HL-60 (cell line): Measurements from ENCODE around the gene KRTAP4-16.
"Not testable (repeated sequence)": the region's sequence is repeated elsewhere in the genome, so short reads cannot be mapped to it uniquely, and the experiment has no call there.

ENCODE experiments used
- DNase-seq, 2 experiments: peaks; one replicate each; pipeline ENCODE4 v3.0.0-alpha.2; 2010 to 2020; ENCODE audit warnings: low read depth in 1 of 2, low spot score in 1 of 2
- H3K27ac ChIP-seq: fragments of 250-450 bp; sonication (Bioruptor Pico); replicated peaks from 2 replicates; pipeline ENCODE4 v1.5.1; 2020; ENCODE audit warnings: mild to moderate bottlenecking, moderate library complexity
- H3K27me3 ChIP-seq: fragments of 250-450 bp; sonication (Bioruptor Pico); 2 replicates; pipeline ENCODE4 v1.5.1; 2021; ENCODE audit warnings: mild to moderate bottlenecking, moderate library complexity; ENCODE audit not compliant: insufficient read depth, poor library complexity, severe bottlenecking
- H3K4me3 ChIP-seq: replicated peaks from 2 replicates; pipeline ENCODE4 v1.5.1; 2011; ENCODE audit warnings: mild to moderate bottlenecking, control low read depth, low read length; ENCODE audit not compliant: insufficient read depth
- GABPA ChIP-seq: IDR thresholded peaks from 2 replicates; pipeline ENCODE4 v1.6.1; 2012; ENCODE audit warnings: low read depth
- POLR2AphosphoS5 ChIP-seq: IDR thresholded peaks from 2 replicates; pipeline ENCODE4 v1.6.1; 2012; ENCODE audit warnings: low read depth
- SPI1 ChIP-seq: IDR thresholded peaks from 2 replicates; pipeline ENCODE4 v1.6.1; 2012; ENCODE audit warnings: low read depth, mild to moderate bottlenecking, borderline replicate concordance
- TF ChIP-seq, protein P1 (sequence below): IDR thresholded peaks from 2 replicates; pipeline ENCODE4 v1.6.1; 2012; ENCODE audit warnings: low read depth; ENCODE audit not compliant: insufficient replicate concordance
- TF ChIP-seq, protein P2 (sequence below): IDR thresholded peaks from one replicate; pipeline ENCODE4 v1.5.1; 2011; ENCODE audit warnings: low read length, control low read depth, inconsistent platforms; ENCODE audit not compliant: insufficient read depth

Gene KRTAP4-16

DNA sequence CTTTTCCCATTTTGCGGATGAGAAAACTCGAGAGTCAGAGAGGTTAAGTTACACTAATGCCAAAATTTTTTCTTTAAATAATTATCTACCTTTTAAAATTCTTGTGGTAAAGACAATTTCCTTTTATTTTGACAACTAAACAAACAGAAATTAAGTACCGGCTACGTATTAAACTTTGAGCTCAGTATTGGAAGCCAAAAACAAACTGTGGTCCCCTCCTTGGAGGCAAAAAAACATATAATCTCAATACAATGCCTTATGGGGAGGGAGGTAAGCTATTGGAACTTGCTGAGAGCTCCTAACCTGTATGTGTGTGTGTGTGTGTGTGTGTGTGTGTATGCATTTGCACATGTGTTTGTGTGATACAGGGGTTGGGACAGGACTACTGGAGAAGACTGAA is 38.6 kb downstream of the KRTAP4-16 start:
- TF ChIP-seq, protein P1, sequence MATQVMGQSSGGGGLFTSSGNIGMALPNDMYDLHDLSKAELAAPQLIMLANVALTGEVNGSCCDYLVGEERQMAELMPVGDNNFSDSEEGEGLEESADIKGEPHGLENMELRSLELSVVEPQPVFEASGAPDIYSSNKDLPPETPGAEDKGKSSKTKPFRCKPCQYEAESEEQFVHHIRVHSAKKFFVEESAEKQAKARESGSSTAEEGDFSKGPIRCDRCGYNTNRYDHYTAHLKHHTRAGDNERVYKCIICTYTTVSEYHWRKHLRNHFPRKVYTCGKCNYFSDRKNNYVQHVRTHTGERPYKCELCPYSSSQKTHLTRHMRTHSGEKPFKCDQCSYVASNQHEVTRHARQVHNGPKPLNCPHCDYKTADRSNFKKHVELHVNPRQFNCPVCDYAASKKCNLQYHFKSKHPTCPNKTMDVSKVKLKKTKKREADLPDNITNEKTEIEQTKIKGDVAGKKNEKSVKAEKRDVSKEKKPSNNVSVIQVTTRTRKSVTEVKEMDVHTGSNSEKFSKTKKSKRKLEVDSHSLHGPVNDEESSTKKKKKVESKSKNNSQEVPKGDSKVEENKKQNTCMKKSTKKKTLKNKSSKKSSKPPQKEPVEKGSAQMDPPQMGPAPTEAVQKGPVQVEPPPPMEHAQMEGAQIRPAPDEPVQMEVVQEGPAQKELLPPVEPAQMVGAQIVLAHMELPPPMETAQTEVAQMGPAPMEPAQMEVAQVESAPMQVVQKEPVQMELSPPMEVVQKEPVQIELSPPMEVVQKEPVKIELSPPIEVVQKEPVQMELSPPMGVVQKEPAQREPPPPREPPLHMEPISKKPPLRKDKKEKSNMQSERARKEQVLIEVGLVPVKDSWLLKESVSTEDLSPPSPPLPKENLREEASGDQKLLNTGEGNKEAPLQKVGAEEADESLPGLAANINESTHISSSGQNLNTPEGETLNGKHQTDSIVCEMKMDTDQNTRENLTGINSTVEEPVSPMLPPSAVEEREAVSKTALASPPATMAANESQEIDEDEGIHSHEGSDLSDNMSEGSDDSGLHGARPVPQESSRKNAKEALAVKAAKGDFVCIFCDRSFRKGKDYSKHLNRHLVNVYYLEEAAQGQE, result no peak
- TF ChIP-seq SPI1 (no peak), POLR2AphosphoS5 (no peak), GABPA (no peak)
- TF ChIP-seq, protein P2, sequence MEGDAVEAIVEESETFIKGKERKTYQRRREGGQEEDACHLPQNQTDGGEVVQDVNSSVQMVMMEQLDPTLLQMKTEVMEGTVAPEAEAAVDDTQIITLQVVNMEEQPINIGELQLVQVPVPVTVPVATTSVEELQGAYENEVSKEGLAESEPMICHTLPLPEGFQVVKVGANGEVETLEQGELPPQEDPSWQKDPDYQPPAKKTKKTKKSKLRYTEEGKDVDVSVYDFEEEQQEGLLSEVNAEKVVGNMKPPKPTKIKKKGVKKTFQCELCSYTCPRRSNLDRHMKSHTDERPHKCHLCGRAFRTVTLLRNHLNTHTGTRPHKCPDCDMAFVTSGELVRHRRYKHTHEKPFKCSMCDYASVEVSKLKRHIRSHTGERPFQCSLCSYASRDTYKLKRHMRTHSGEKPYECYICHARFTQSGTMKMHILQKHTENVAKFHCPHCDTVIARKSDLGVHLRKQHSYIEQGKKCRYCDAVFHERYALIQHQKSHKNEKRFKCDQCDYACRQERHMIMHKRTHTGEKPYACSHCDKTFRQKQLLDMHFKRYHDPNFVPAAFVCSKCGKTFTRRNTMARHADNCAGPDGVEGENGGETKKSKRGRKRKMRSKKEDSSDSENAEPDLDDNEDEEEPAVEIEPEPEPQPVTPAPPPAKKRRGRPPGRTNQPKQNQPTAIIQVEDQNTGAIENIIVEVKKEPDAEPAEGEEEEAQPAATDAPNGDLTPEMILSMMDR, result no peak
- Histone ChIP-seq H3K4me3 (no peak overlapping the region), H3K27ac (no peak overlapping the region), H3K27me3 (peaks cover 4% of the 10 kb centered on the region)
- no peak for DNase-seq

DNA sequence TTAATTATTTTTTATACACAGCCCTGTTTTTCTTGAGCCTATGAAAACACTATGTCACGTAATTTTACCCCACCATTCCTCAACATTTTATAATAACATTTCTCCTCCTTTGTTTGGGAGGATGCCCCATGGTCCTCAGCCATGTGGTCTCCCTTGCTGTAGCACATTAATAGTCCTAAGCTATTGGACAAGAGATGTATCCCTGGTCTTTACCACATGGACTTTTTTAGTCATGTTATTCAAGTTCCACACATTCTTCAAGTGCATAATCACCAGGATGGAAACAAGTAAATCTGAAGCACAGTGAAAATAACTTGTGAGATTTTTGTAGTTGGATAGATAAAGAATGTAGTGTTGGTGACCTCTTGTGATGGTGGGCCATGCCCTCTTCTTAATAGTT is 40.0 kb downstream of the KRTAP4-16 start:
- H3K27ac ChIP-seq, result no peak overlapping the region
- DNase-seq, result no peak
- H3K27me3 ChIP-seq, result peaks cover 4% of the 10 kb centered on the region
- TF ChIP-seq GABPA (no peak), SPI1 (no peak), POLR2AphosphoS5 (no peak)
- TF ChIP-seq, protein P1, result no peak
- TF ChIP-seq, protein P2, result no peak
- H3K4me3 ChIP-seq, result no peak overlapping the region

DNA sequence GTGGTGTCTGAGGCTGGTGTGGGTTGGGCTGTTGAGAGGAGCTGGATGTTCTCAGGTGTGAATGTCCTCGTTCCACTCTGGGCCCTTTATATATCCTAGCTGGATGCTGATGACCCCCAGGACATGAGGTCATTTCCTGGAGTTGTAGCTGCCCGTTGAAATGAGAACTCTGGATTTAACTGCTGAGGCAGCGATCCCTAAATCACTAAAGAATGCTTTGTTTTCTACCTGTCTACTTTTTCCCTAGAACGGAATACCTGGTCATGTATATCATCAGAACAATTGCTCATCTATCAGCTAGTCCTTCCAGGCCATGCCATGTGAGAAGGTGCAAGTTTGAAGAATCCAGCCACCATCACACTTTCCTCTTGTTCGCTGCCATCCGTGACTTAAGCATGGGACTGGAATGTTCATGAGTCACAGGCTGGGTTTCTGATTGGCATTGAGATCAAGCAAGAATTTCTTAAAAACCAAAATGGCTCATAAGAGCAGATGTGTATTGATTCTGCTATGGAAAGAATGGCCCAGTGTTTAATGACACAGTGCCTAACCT is 41.9 kb downstream of the KRTAP4-16 start, which contains the start of gene KRTAP2-3:
Gene KRTAP2-3 (minus strand): TSS at position 63 of the 553 bp plus-strand sequence. CDS start 64 bp downstream, outside the sequence.
- Histone ChIP-seq H3K4me3 (no peak within 1 kb of the TSS), H3K27ac (no peak within 1 kb of the TSS)
- no peak for DNase-seq

DNA sequence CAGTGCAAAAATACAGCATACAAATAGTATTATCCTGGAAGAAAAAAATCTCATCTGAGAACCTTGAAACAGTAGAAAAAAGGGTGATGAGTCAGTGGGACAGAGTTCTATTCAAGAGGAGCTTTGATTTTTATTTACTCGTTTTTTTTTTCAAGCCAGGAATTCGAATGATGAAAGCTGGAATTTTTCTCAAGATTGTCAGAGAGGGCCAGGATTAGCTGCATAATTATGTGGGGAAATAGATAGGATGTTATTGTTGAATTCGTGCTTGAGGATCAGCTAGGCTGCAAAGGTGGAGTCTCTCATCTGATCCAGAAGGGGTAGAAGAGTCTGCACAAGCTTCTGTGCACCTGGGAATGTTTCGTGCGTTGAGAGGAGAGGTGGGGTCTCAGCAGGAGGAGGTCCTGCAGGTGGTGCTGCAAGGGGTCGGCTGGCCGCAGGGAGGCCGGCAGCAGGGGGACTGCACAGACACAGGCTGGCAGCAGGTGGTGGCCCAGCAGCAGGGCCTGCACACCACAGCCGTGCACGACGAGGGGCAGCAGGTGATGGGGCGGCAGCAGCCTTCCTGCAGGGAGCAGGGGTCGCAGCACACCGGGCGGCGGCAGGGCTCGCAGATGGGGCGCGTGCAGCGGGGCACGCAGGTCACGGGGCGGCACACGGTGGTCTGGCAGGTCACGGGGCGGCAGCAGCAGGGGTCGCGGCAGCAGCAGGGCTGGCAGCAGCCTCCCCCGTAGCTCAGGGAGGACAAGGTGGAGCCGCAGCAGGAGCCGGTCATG is 42.5 kb downstream of the KRTAP4-16 start:
- H3K4me3 ChIP-seq, H3K27ac ChIP-seq, DNase-seq, H3K27me3 ChIP-seq: not testable (repeated sequence)

More for the DNA sequence above, 41.9 kb downstream of the KRTAP4-16 start, which contains the start of gene KRTAP2-3:
- peaks cover 4% of the 10 kb centered on the region for H3K27me3 ChIP-seq
- TF ChIP-seq POLR2AphosphoS5 (no peak), SPI1 (no peak), GABPA (no peak)
- TF ChIP-seq, protein P1, result no peak
- TF ChIP-seq, protein P2, result no peak
